ENCODE results near the gene TSPAN13.

- TF ChIP-seq CTCF (IDR thresholded peaks at IDR 0.05) (no peak), POLR2A (IDR thresholded peaks at IDR 0.05) (no peak)
Observed at GRCh38 chr7:16715928-16716327, 37.6 kb upstream of the TSPAN13 start.

Measured in thyroid gland (tissue), 4 donors.